Tibial nerve (tissue), 4 donors: ENCODE data around the gene ABCB10.

Experiments used
- CTCF ChIP-seq, 5 experiments: fragments of 200-600 bp in 3 of 5; fragments of 450-650 bp in 2 of 5; sonication (generic) in 3 of 5; IDR thresholded peaks; one replicate each; pipeline ENCODE4 v1.5.1; 2016 to 2019; ENCODE audit warnings: antibody characterized with exemption in 5 of 5, mild to moderate bottlenecking in 3 of 5, moderate library complexity in 2 of 5
- EP300 ChIP-seq, 2 donors: sonication (generic); formaldehyde crosslinking; IDR thresholded peaks; one replicate each; pipeline ENCODE4 v1.6.1; 2017; ENCODE audit warnings: antibody characterized with exemption in 2 of 2, mild to moderate bottlenecking in 1 of 2
- POLR2A ChIP-seq, 2 donors: fragments of 450-650 bp; IDR thresholded peaks; one replicate each; pipeline ENCODE4 v1.6.1; 2017; ENCODE audit warnings: antibody characterized with exemption in 2 of 2, mild to moderate bottlenecking in 2 of 2, moderate library complexity in 2 of 2

GRCh38 chr1:229509576-229509975 lies 48.9 kb downstream of the ABCB10 start:
- no peak for TF ChIP-seq CTCF (IDR thresholded peaks at IDR 0.05)
- no peak for TF ChIP-seq EP300 (IDR thresholded peaks at IDR 0.05)
- no peak for TF ChIP-seq POLR2A (IDR thresholded peaks at IDR 0.05)
